Smooth muscle cell of the brain vasculature (primary cell): ENCODE measurements around the gene BCAN.
"Not testable (repeated sequence)": the region's sequence is repeated elsewhere in the genome, so short reads cannot be mapped to it uniquely, and the experiment has no call there.

ENCODE experiments used
- DNase-seq: peaks from one replicate; pipeline ENCODE4 v3.0.0-alpha.2; 2012; ENCODE audit warnings: low read depth, low spot score

Gene BCAN

GRCh38 chr1:156641761-156642264 lies at the start of gene BCAN:
Gene BCAN (plus strand): TSS chr1:156642117. CDS start chr1:156646055, 3,938 bp downstream.
- DNase-seq: no peak

- no peak for DNase-seq
Observed at GRCh38 chr1:156592158-156592909, 49.6 kb upstream of the BCAN start.

DNA sequence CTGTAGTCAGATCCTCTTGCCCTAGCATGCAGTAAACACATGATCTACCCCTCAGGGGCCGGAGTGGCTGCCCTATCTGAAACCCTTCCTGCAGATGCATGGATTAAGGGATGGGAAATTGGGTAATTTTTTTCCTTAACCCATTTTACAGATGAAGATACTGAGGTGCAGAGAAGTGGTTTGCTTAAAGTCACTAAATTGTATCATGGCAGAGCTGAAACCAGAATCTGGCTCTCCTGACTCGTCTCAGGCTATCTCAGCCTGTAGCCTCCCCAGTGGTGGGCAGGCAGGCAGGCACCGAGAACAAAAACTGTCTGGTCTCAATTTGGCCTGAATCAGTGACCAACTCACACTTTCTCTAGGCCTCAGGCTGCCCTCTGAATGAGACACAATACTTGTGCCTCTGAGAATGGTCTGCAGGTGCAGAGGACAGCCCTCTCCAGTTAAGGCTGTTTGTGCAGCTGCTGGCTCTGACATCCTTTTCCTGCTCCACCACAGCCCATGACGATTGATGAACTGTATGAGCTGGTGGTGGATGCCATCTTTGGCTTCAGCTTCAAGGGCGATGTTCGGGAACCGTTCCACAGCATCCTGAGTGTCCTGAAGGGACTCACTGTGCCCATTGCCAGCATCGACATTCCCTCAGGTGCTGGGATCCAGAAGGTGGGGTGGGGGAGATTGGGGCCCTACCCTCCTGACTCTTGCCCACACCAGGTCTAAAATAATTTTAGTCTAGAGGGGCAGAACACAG lies 48.8 kb upstream of the BCAN start:
- no peak for DNase-seq

DNA sequence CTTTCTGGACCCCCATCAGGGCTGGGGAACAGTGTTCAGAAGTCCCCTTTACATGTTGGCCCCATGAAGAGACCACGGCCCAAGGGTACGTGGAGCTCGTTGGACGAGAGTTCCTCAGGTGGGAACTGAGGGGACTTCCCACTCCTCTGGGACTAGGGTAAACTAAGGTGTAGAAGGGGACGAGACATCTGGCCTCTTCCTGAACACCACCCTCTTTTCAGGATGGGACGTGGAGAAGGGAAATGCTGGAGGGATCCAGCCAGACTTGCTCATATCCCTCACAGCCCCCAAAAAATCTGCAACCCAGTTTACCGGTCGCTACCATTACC lies 48.3 kb upstream of the BCAN start:
- no peak for DNase-seq

DNA sequence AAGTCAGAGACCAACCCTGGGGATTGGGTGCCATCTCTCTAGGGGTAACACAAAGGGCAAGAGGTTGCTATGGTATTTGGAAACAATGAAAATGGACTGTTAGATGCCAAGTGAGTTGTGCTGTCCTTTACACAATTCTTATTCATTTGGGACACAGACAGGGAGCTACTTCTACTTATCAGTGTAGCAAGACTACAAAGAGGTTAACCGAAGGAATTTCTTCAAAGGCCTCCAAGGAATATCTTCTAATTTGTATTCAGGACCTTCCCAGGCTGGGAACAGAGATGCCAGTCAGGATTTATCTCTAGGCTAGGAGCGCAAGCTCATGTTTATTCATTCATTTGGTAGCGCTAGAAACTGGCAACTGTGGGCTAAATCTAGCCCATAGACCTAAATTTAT lies 47.7 kb upstream of the BCAN start:
- no peak for DNase-seq

- no peak for DNase-seq
Observed at GRCh38 chr1:156595016-156595415, 46.9 kb upstream of the BCAN start.

DNA sequence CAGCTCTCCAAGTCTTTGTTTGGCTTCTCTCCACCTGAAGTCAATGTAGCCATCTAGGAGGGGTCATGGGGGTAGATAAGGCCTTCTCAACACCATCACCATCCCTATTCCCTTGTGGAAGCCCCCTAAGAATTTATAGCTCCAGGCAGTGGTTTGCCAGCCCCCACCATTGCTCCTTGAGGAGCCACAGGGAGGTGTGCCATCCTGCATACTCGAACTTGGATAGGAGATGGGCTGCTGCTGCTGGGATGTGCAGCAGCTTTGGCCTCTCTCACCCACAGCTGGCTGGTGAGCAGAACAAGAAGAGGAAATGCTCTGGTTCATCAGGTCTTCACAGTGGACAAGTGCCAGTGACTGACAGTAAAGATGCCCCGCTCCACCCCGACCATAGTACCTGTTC lies 45.5 kb upstream of the BCAN start:
- DNase-seq: no peak

DNA sequence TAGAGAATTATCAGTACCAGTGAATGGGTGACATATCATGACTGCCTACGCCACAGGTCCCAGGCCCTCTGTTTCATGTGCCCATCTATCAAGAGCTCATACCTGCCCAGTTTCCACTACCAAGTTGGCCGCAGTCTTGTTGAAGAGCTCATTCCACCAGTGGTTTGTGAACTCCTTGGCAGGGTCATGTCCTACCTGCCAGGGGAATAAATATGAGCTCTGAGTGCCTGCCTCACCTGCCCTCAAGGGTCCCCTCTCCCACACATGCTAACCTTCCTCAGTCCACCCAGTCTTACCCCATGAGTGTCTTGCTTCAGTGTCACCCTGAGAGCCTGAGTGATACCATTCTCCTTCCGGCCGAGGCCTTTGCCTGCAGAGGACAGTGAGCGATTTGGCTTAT lies 43.8 kb upstream of the BCAN start:
- DNase-seq: no peak

- DNase-seq: no peak
Observed at GRCh38 chr1:156598731-156599432, 43.0 kb upstream of the BCAN start.

GRCh38 chr1:156599811-156600210 lies 42.1 kb upstream of the BCAN start:
- DNase-seq: no peak

DNA sequence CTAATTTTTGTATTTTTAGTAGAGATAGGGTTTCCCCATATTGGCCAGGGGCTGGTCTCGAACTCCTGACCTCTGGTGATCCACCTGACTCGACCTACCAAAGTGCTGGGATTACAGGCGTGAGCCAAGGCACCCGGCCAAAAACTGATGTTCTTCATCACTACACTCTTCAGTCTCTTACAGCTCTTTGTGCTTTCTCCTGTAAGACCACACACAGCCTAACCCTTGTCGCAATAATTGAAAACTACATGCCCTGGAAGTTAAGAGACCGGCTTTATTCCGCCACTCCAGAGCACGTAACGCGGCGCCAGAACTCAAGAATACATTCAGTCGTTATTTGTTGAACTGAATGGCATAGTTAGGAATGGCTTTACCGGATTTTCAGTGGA lies 41.2 kb upstream of the BCAN start:
- DNase-seq: no peak

DNA sequence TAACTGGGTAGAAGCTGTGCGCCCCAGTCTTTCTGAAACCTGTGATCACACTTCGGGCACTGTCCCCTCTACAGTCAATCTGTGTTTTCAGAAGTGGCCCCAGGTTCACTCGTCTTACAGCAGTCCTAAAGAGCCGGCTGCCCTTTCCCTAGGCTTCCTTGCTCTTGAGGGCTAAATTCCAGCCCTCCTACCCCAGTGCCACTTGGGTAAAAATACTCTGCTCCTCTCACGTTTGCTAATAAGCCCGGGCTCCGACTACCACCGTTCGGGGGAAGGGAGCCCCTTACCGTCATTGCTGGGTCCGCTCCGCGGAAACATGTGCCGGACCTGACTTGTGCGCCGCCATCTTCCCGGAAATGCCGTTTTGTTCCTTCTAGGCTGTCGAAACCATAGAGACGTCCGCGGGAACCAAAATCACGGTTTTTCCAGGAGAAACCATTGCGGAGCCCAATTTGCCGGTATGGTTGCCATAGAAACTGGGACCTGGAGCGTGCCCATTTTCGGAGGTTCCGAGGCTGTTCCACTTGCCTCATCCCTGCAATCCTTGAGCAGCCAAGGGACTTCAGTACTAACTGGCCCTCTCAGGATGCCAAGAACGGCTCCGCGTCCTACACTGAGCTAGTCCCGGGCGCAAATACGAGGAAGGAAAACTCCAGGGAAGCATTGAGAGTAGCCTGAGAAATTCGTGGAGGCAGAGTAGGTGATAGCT lies 40.6 kb upstream of the BCAN start, which contains the start of gene GPATCH4:
Gene GPATCH4 (minus strand): TSS at position 358 of the 709 bp plus-strand sequence.
- DNase-seq: peak; percentile 68

DNA sequence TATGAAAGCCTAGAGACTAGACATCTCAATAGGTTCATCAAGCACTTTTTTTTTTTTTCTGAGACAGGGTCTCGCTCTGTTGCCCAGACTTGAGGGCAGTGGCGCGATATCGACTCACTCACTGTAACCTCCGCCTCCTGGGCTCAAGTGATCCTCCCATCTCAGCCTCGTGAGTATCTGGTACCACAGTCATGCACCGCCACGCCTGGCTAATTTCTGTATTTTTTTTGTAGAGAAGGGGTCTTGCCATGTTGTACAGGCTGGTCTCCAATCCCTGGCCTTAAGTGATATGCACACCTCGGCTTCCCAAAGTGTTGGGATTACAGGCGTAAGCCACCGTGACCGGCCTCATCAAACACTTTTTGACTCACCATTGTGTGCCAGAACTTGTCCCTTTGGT lies 40.0 kb upstream of the BCAN start:
- no peak for DNase-seq

GRCh38 chr1:156602557-156602993 lies 39.3 kb upstream of the BCAN start:
- no peak for DNase-seq

GRCh38 chr1:156607344-156607743 lies 34.6 kb upstream of the BCAN start:
- DNase-seq: not testable (repeated sequence)

GRCh38 chr1:156608036-156608674 lies 33.8 kb upstream of the BCAN start:
- no peak for DNase-seq

- no peak for DNase-seq
Observed at GRCh38 chr1:156608981-156609380, 32.9 kb upstream of the BCAN start.

DNA sequence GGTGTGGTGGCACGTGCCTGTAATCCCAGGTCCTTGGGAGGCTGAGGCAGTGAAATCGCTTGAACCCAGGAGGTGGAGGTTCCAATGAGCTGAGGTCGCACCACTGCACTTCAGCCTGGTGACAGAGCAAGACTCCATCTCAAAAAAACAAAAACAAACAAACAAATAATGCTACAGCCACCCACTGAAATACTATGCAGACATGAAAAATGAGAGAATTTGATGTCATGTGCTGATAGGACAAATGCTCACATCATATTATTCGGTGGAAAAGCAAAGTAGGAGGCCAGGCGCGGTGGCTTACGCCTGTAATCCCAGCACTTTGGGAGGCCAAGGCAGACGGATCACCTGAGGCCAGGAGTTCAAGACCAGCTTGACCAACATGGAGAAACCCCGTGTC lies 31.8 kb upstream of the BCAN start:
- DNase-seq: not testable (repeated sequence)

- no peak for DNase-seq
Observed at GRCh38 chr1:156612666-156613065, 29.3 kb upstream of the BCAN start.

GRCh38 chr1:156615946-156616345 lies 26.0 kb upstream of the BCAN start:
- DNase-seq: no peak

DNA sequence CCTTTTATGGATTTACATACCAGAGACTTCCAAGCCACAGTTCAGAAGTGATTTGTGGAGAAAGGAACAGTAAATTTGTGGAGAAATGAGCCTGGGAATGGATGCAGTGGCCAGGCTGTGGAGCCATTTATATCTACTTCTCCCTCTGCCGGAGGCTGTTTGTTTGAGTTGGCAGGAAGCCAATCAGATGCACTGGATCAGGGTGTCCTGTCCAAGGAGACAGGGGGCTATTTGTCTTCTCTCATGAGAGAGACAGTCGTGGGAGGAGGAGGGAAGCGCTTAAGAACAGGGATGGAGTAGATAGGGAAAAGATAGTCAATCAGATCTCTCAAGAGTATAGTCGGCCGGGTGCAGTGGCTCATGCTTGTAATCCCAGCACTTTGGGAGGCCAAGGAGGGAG lies 25.5 kb upstream of the BCAN start:
- no peak for DNase-seq
